Measurements from ENCODE around the gene INPP5K.

- TF ChIP-seq CTCF (IDR thresholded peaks at IDR 0.05; ENCODE audit: poor library complexity, severe bottlenecking) (no peak), MXI1 (conservative IDR thresholded peaks at IDR 0.05; ENCODE audit: poor library complexity, severe bottlenecking) (no peak), EZH2 (IDR thresholded peaks at IDR 0.05; ENCODE audit: borderline replicate concordance, insufficient read depth, low read length, poor library complexity, severe bottlenecking) (no peak), POLR2AphosphoS5 (IDR thresholded peaks at IDR 0.05) (no peak)
These were observed 69.4 kb downstream of the INPP5K start for GRCh38 chr17:1447052-1447451.

All from neural cell (in vitro differentiated cells).